Activated CD4-positive, alpha-beta memory T cell treated with anti-CD3 and anti-CD28 coated beads for 36 hours (primary cell): ENCODE data around the gene SLC15A3. TPM values are rescaled to one million over a fixed set of nuclear protein-coding genes. Genes with fewer than 3 reads are reported as not detected.
A peak's percentile ranks its signal among the peaks of the same experiment; 100 is the strongest.

ENCODE experiments used
- CTCF ChIA-PET: fragments of 350-600 bp; sonication (Branson Sonifier 250); formaldehyde crosslinking; loops from one replicate; lab custom pipeline; 2021; ENCODE audit warnings: antibody characterized with exemption, inconsistent platforms; lab: Charles Lee
- POLR2A ChIA-PET: fragments of 350-600 bp; sonication (Branson Sonifier 250); formaldehyde crosslinking; loops from one replicate; lab custom pipeline; 2021; ENCODE audit warnings: antibody characterized with exemption; lab: Charles Lee
- DNase-seq: peaks from one replicate; pipeline ENCODE4 v3.0.0-alpha.2; 2020
- H3K27ac Mint-ChIP-seq: one replicate; pipeline ENCODE4 v1.8.0; 2021; ENCODE audit warnings: mixed read lengths
- H3K27me3 Mint-ChIP-seq: one replicate; pipeline ENCODE4 v1.8.0; 2021; ENCODE audit warnings: mixed read lengths
- H3K36me3 Mint-ChIP-seq: one replicate; pipeline ENCODE4 v1.8.0; 2021; ENCODE audit warnings: mixed read lengths
- H3K4me1 Mint-ChIP-seq: one replicate; pipeline ENCODE4 v1.8.0; 2021; ENCODE audit warnings: low read depth, mixed read lengths
- H3K4me3 Mint-ChIP-seq: one replicate; pipeline ENCODE4 v1.8.0; 2021; ENCODE audit warnings: mild to moderate bottlenecking, mixed read lengths
- H3K9me3 Mint-ChIP-seq: one replicate; pipeline ENCODE4 v1.8.0; 2021; ENCODE audit warnings: mixed read lengths
- intact Hi-C: fragments of 100-400 bp; cut with micrococcal nuclease; formaldehyde crosslinking; loops from one replicate; pipeline ENCODE4 v1.15.1; 2023
- total RNA-seq, 2 experiments: library from RNA; stranded (reverse); gene quantifications; one replicate each; pipeline ENCODE4 v1.2.3, GENCODE V29; 2021

The SLC15A3 gene
- total RNA-seq, 2 experiments from 2014 or later = 1.3 to 1.8 TPM

DNA sequence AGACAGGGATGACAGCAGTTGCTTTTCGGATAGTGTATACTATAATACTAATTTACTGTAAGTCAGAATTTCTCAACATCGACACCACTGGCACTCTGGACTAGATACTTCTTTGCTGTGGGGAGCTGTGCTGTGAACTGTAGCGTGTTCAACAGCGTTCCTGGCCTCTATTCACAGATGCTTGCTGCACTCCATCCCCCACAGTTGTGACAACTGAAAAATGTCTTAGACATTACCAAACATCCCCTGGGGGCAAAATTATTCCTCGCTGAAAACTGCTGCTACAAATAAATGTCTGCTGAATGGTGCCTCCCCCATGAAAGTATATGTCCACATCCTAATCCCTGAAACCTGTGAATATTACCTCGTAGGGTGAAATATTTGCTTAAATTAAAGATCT is 7.5 kb upstream of the SLC15A3 start:
- Mint-ChIP-seq H3K4me1 (no peaks in the 10 kb centered on the region), H3K9me3 (no peaks in the 10 kb centered on the region), H3K4me3 (no peak overlapping the region), H3K27me3 (peaks cover 5% of the 10 kb centered on the region), H3K27ac (no peak overlapping the region), H3K36me3 (no peaks in the 10 kb centered on the region)
- intact Hi-C loops = no loop called here
- DNase-seq = no peak
- ChIA-PET POLR2A (no interaction called here), CTCF (interaction anchor here (1.3 kb wide), 1 partner anchor 10 kb away, joined by 5 read pairs; no protein-coding TSS in a partner anchor)

DNA sequence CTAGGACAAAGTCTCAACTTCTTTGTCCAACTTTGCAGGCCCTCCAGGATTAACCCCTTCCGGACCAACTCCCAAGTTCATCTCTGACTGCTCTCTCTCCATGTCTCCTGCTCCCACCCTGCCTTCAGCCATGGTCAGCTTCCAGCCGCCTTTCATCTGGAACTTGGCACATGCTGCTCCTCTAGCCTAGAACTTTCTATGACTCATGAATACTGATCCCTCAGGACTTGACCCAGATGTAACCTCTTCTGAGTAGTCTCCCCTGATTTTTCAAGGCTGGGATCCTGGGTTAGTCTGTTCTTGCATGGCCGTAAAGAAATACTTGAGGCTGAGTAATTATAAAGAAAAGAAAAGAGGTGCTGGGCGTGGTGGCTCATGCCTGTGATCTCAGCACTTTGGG is 5.2 kb upstream of the SLC15A3 start:
- ChIA-PET CTCF (no interaction called here), POLR2A (no interaction called here)
- H3K4me3 Mint-ChIP-seq = no peak overlapping the region
- no peak for DNase-seq
- peaks cover 13% of the 10 kb centered on the region for H3K27me3 Mint-ChIP-seq
- intact Hi-C loops = no loop called here
- peaks cover 7% of the 10 kb centered on the region for H3K4me1 Mint-ChIP-seq
- no peaks in the 10 kb centered on the region for H3K9me3 Mint-ChIP-seq
- no peaks in the 10 kb centered on the region for H3K36me3 Mint-ChIP-seq
- no peak overlapping the region for H3K27ac Mint-ChIP-seq

DNA sequence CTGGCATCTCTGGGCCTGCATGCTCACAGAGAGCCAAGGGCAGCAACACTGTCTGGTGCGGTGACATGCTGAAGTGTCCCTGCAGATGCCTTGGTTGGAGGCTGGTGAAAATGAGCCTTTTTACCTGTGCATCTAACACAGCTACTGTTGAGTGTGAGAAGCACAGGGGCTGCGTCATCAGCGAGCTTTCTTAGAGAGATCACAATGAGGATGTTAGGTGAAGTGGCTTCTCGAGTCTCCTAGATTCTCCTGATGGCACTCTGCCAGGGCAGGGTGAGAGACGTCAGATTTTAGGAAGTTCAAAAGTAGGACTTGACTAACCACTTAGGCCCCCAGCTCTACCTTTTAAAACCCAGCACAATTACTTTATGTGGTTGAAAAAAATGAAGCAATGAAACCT is 3.6 kb upstream of the SLC15A3 start:
- no peak for DNase-seq
- H3K27ac Mint-ChIP-seq = no peak overlapping the region
- no peak overlapping the region for H3K4me3 Mint-ChIP-seq
- no peaks in the 10 kb centered on the region for H3K9me3 Mint-ChIP-seq
- intact Hi-C loops = no loop called here
- POLR2A ChIA-PET = no interaction called here
- H3K36me3 Mint-ChIP-seq = no peaks in the 10 kb centered on the region
- peaks cover 14% of the 10 kb centered on the region for H3K4me1 Mint-ChIP-seq
- CTCF ChIA-PET = interaction anchor here (0.6 to 1.7 kb wide), 4 partner anchors 15 to 480 kb away, joined by 3 to 5 read pairs (median 4); no protein-coding TSS in a partner anchor
- peaks cover 19% of the 10 kb centered on the region for H3K27me3 Mint-ChIP-seq

DNA sequence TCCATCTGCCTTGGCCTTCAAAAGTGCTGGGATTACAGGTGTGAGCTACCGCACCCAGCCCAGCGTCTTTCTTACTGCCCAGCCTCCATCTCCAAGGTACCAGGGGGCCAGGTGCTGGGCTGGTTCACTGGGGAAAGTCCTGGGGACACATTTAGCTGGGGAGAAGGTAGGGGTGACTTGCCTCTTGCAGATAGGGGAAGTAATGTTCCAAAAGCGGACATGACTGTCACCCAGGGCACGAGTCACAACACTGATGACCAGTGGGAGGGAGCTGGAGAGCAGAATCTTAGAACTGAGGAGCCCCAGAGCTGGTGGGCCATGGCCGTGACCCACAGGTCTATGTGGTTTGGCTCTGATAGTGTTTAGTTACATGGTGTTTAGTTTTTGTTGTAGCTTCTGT is 2.4 kb upstream of the SLC15A3 start:
- Mint-ChIP-seq H3K9me3 (no peaks in the 10 kb centered on the region), H3K4me3 (no peak overlapping the region), H3K27me3 (peaks cover 21% of the 10 kb centered on the region), H3K4me1 (peaks cover 14% of the 10 kb centered on the region), H3K36me3 (no peaks in the 10 kb centered on the region), H3K27ac (no peak overlapping the region)
- intact Hi-C loops = loop anchor here (5.0 kb wide), 1 partner anchor 37 kb away; no protein-coding TSS in a partner anchor
- CTCF ChIA-PET = interaction anchor here (1.0 to 1.7 kb wide), 4 partner anchors 16 to 481 kb away, joined by 3 to 5 read pairs (median 4); no protein-coding TSS in a partner anchor
- DNase-seq = no peak
- POLR2A ChIA-PET = no interaction called here

DNA sequence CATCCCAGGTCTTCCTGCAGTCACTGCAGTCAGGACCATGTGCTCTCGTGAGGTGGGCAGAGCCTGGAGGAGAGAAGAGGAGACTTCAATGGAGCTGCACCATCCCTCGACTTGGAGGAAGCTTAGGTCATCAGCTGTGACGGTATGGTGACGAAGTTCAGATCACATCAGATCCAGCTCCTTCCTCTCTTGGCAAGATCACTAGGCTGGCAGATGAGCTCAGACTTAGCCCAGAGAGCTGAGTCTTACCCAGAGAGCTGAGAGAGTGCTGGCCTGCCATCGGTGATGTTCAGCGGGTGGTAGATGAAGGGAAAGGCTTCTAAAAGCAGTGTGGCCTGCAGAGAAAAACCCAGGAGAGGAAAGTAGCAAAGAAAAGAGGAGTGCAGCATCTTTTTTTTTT is 1.8 kb upstream of the SLC15A3 start:
- no peak overlapping the region for H3K27ac Mint-ChIP-seq
- intact Hi-C loops = loop anchor here (5.0 kb wide), 1 partner anchor 36 kb away; no protein-coding TSS in a partner anchor
- peaks cover 14% of the 10 kb centered on the region for H3K4me1 Mint-ChIP-seq
- ChIA-PET CTCF (interaction anchor here (1.4 kb wide), 1 partner anchor 233 kb away, joined by 4 read pairs; no protein-coding TSS in a partner anchor), POLR2A (no interaction called here)
- no peaks in the 10 kb centered on the region for H3K36me3 Mint-ChIP-seq
- peaks cover 21% of the 10 kb centered on the region for H3K27me3 Mint-ChIP-seq
- no peak overlapping the region for H3K4me3 Mint-ChIP-seq
- DNase-seq = no peak
- no peaks in the 10 kb centered on the region for H3K9me3 Mint-ChIP-seq

DNA sequence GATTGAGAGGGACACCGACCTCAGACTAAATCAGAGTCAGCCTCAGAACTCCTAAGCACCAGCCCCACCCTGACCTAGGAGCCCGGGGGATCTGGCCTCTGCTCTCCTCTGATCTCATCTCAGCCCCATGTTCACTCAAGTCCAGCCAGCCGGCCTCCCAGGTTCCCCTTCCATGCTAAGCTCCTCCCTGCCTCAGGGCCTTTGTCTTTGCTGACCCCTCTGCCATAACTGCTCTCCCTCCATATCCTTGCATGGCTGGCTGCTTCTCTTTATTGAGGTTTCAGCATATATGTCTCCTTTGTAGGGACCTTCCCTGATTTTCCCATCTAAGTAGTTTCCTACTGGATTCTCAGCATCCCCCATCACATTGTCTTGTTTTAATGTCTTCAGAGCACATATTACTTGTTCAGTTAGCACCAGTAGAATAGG is 780 bp upstream of the SLC15A3 start:
- ChIA-PET POLR2A (no interaction called here), CTCF (no interaction called here)
- Mint-ChIP-seq H3K27me3 (peaks cover 25% of the 10 kb centered on the region), H3K27ac (no peak overlapping the region), H3K4me3 (no peak overlapping the region), H3K36me3 (no peaks in the 10 kb centered on the region), H3K4me1 (peaks cover 14% of the 10 kb centered on the region), H3K9me3 (no peaks in the 10 kb centered on the region)
- intact Hi-C loops = loop anchor here (5.0 kb wide), 1 partner anchor 35 kb away; no protein-coding TSS in a partner anchor
- DNase-seq = no peak

DNA sequence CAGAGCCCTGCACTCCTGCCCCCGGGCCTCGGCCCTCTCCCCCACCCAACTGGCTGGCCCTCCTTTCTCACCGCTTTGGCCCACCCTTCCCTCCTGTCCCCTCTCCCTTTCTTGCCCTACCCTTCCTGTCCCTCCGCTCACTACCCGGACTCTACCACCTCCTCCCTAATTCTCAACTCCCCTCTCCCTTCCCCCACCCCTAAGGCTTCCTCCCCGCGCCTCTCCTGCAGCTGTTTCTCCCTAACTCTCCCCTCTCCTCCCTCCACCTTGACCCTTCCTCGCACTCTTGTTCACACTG is 421 bp downstream of the SLC15A3 start:
- H3K9me3 Mint-ChIP-seq = no peaks in the 10 kb centered on the region
- H3K4me3 Mint-ChIP-seq = peak overlapping the region; percentile 35

DNA sequence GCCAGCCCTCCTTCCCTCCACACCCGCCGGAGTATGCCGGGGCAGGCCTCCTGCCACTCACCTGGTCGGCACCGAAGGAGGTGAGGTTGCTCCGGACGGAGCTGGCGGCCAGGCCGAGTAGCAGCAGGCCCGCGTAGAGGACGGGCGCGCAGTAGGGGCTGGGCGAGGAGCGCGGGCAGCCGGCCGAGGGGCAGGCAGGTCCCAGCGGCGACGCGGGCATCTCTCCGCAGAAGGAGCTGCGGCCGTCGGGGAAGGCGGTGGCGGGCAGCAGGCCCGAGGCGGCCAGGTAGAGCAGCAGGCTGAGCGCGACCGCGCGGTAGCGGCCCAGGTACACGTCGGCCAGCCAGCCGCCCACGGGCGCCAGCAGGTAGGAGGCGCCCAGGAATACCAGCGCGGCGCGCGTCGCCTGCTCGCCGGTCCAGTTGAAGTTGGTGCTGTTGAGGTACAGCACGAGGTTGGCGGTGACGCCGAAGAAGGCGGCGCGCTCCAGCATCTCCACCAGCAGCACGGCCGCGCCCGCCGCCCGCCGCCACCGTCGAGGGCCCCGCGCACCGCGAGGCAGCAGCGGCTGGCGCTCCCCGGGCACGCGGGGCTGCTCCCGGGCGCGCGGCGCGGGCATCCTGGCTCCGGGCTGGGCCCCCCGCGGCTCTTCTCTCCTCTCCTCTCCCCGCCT is 907 bp downstream of the SLC15A3 start:
- intact Hi-C loops = loop anchor here (5.0 kb wide), 1 partner anchor 34 kb away; no protein-coding TSS in a partner anchor
- no peaks in the 10 kb centered on the region for H3K36me3 Mint-ChIP-seq
- H3K9me3 Mint-ChIP-seq = no peaks in the 10 kb centered on the region
- H3K4me3 Mint-ChIP-seq = no peak overlapping the region
- POLR2A ChIA-PET = no interaction called here
- DNase-seq = peak; percentile 32
- H3K27me3 Mint-ChIP-seq = peaks cover 25% of the 10 kb centered on the region
- CTCF ChIA-PET = no interaction called here
- H3K4me1 Mint-ChIP-seq = peaks cover 14% of the 10 kb centered on the region
- H3K27ac Mint-ChIP-seq = no peak overlapping the region

More for the DNA sequence above, 421 bp downstream of the SLC15A3 start:
- H3K36me3 Mint-ChIP-seq = no peaks in the 10 kb centered on the region
- ChIA-PET POLR2A (no interaction called here), CTCF (no interaction called here)
- DNase-seq = no peak
- intact Hi-C loops = loop anchor here (5.0 kb wide), 1 partner anchor 34 kb away; no protein-coding TSS in a partner anchor
- peaks cover 14% of the 10 kb centered on the region for H3K4me1 Mint-ChIP-seq
- no peak overlapping the region for H3K27ac Mint-ChIP-seq
- peaks cover 25% of the 10 kb centered on the region for H3K27me3 Mint-ChIP-seq

DNA sequence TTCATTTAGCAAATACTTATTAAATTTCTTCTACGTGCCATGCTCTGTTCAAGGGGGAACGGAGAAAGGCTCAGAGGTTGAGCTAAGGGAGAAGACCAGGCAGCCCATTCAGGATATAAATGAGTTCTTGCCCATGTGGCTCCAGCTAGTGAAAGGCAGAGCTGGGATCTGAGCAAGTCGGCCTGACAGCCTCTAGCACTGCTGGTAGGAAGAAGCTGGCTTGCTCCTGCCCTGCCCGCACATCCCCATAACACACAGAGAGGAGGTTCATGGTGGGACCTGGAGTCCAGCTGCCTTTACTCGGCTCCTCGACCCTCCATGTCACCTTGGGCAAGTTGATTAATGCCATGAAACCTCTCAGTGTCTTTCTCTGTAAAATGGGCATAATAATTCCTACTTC is 2.0 kb downstream of the SLC15A3 start:
- H3K27me3 Mint-ChIP-seq = peaks cover 25% of the 10 kb centered on the region
- ChIA-PET POLR2A (no interaction called here), CTCF (no interaction called here)
- no peak overlapping the region for H3K4me3 Mint-ChIP-seq
- intact Hi-C loops = loop anchor here (5.0 kb wide), 1 partner anchor 33 kb away; no protein-coding TSS in a partner anchor
- peaks cover 14% of the 10 kb centered on the region for H3K4me1 Mint-ChIP-seq
- H3K36me3 Mint-ChIP-seq = no peaks in the 10 kb centered on the region
- H3K27ac Mint-ChIP-seq = no peak overlapping the region
- DNase-seq = no peak
- no peaks in the 10 kb centered on the region for H3K9me3 Mint-ChIP-seq

DNA sequence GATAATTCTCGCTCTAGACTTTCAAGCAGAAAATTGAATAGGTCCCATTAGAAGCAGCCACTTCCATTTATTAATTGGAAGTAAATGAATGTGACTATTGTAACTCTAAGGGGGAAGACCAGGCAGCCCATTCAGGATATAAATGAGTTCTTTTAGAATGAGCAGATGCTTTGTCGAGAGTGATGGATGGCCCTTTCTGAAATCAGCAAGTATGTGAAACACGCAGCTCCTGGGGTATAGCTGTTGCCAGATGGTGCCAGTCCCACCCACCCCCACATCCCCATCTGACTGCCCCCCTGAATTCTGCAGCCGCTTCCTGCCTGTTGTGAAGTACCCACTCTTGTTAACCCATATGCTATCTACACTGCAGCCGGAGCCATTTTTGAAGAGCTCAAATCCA is 3.7 kb downstream of the SLC15A3 start:
- H3K4me3 Mint-ChIP-seq = no peak overlapping the region
- CTCF ChIA-PET = interaction anchor here (1.1 kb wide), 2 partner anchors 22 to 33 kb away, joined by 3 to 4 read pairs; no protein-coding TSS in a partner anchor

DNA sequence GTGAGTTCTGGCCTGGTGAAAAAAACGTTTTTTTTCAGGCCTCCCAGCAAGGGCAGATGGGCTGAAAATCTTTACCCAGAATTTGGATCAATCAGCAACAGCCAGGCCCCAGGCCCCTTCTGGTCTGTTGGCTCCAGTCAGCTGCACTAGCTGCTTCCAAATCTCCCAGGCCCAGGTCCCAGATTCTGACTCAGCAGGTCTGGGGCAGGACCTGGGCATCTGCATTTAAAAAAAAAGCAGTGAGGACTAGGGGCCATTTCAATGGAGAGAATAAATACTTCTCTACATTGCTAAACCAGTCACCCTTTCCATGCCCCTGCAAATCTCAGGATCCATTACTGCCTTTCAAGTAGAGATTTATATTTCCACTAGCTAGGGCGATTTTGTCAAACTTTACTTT is 4.3 kb downstream of the SLC15A3 start:
- H3K27ac Mint-ChIP-seq = no peak overlapping the region
- POLR2A ChIA-PET = no interaction called here
- DNase-seq = no peak
- peaks cover 13% of the 10 kb centered on the region for H3K4me1 Mint-ChIP-seq
- CTCF ChIA-PET = interaction anchor here (1.1 kb wide), 1 partner anchor 32 kb away, joined by 3 read pairs; no protein-coding TSS in a partner anchor
- intact Hi-C loops = no loop called here
- H3K9me3 Mint-ChIP-seq = no peaks in the 10 kb centered on the region
- peaks cover 23% of the 10 kb centered on the region for H3K27me3 Mint-ChIP-seq
- H3K4me3 Mint-ChIP-seq = no peak overlapping the region
- H3K36me3 Mint-ChIP-seq = no peaks in the 10 kb centered on the region

More for the DNA sequence above, 3.7 kb downstream of the SLC15A3 start:
- no peaks in the 10 kb centered on the region for H3K9me3 Mint-ChIP-seq
- intact Hi-C loops = no loop called here
- no peaks in the 10 kb centered on the region for H3K36me3 Mint-ChIP-seq
- H3K27me3 Mint-ChIP-seq = peaks cover 28% of the 10 kb centered on the region
- DNase-seq = no peak
- no peak overlapping the region for H3K27ac Mint-ChIP-seq
- POLR2A ChIA-PET = no interaction called here
- peaks cover 14% of the 10 kb centered on the region for H3K4me1 Mint-ChIP-seq

DNA sequence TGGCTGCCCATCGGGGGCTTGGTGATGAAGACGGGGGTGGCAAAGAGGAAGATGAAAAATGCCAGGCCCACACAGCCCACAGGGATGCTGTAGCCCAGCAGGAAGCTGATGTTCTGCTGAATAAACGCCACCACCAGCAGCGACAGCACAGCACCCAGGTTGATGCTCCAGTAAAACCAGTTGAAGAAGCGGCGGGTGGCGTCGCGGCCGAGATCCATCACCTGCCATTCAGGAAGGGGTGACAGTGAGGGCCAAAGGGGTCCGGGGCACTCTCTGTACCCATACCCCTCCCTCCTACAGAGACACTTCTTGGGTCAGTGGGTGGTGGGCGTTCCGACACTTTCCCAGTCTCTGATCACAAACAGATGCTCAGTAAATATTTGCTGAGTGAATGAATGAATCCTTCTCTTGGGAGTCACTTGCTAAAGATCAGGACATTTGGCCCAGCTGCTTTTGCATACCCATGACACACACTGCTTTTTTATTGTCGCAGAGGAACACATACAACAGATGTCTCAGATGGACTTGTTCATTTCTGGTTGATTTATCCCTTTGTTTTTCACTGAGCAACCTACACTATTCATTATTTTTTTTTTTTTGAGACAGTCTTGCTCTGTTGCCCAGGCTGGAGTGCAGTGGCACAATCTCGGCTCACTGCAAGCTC is 5.2 kb downstream of the SLC15A3 start:
- peaks cover 15% of the 10 kb centered on the region for H3K27me3 Mint-ChIP-seq
- no peaks in the 10 kb centered on the region for H3K36me3 Mint-ChIP-seq
- H3K4me3 Mint-ChIP-seq = no peak overlapping the region
- H3K4me1 Mint-ChIP-seq = peaks cover 3% of the 10 kb centered on the region
- POLR2A ChIA-PET = no interaction called here
- intact Hi-C loops = no loop called here
- no peak overlapping the region for H3K27ac Mint-ChIP-seq
- no peaks in the 10 kb centered on the region for H3K9me3 Mint-ChIP-seq
- DNase-seq = no peak
- CTCF ChIA-PET = interaction anchor here (1.7 kb wide), 1 partner anchor 24 kb away, joined by 8 read pairs; the partner anchor contains the start of gene CD6
